GM12872 (cell line): ENCODE results near the gene CEL.

Experiments used
- CTCF ChIP-seq: IDR thresholded peaks from 3 replicates; pipeline ENCODE4 v1.5.1; 2011; ENCODE audit warnings: low read depth, mild to moderate bottlenecking, low read length, moderate library complexity; ENCODE audit not compliant: insufficient read depth

The CEL gene

GRCh38 chr9:133030317-133031129 is 31.3 kb upstream of the CEL start, which contains the start of gene GTF3C5:
Gene GTF3C5 (plus strand): TSS chr9:133030997. CDS start chr9:133031012, 15 bp downstream.
- no peak for TF ChIP-seq CTCF

GRCh38 chr9:133031130-133031422 is 30.7 kb upstream of the CEL start:
- no peak for TF ChIP-seq CTCF

- TF ChIP-seq CTCF: no peak
Measured at GRCh38 chr9:133031496-133031911, 30.3 kb upstream of the CEL start.

GRCh38 chr9:133032171-133032570 is 29.6 kb upstream of the CEL start:
- no peak for TF ChIP-seq CTCF

- no peak for TF ChIP-seq CTCF
Measured at GRCh38 chr9:133035669-133036068, 26.1 kb upstream of the CEL start.

GRCh38 chr9:133037775-133038515 is 23.8 kb upstream of the CEL start:
- TF ChIP-seq CTCF: no peak

GRCh38 chr9:133040892-133041479 is 20.8 kb upstream of the CEL start:
- TF ChIP-seq CTCF: peak; percentile 68
